Stomach (tissue), 4 donors: Measurements from ENCODE around the gene THSD4.

ENCODE experiments used
- EP300 ChIP-seq: sonication (generic); formaldehyde crosslinking; IDR thresholded peaks from one replicate; pipeline ENCODE4 v1.6.1; 2017; ENCODE audit warnings: antibody characterized with exemption
- POLR2A ChIP-seq, 4 donors: fragments of 450-650 bp; IDR thresholded peaks; one replicate each; pipeline ENCODE4 v1.6.1; 2016; ENCODE audit warnings: antibody characterized with exemption in 4 of 4, control low read depth in 2 of 4, mild to moderate bottlenecking in 1 of 4, moderate library complexity in 1 of 4
- POLR2AphosphoS5 ChIP-seq, 3 donors: sonication (generic); formaldehyde crosslinking; IDR thresholded peaks; one replicate each; pipeline ENCODE4 v1.6.1; 2016; ENCODE audit warnings: antibody characterized with exemption in 3 of 3
- TF ChIP-seq, protein P1 (sequence below), 7 experiments: fragments of 450-650 bp in 4 of 7; fragments of 200-600 bp in 3 of 7; sonication (generic) in 3 of 7; IDR thresholded peaks; one replicate each; pipeline ENCODE4 v1.5.1; 2016 to 2019; ENCODE audit warnings: antibody characterized with exemption in 7 of 7, control low read depth in 2 of 7, mild to moderate bottlenecking in 1 of 7

DNA sequence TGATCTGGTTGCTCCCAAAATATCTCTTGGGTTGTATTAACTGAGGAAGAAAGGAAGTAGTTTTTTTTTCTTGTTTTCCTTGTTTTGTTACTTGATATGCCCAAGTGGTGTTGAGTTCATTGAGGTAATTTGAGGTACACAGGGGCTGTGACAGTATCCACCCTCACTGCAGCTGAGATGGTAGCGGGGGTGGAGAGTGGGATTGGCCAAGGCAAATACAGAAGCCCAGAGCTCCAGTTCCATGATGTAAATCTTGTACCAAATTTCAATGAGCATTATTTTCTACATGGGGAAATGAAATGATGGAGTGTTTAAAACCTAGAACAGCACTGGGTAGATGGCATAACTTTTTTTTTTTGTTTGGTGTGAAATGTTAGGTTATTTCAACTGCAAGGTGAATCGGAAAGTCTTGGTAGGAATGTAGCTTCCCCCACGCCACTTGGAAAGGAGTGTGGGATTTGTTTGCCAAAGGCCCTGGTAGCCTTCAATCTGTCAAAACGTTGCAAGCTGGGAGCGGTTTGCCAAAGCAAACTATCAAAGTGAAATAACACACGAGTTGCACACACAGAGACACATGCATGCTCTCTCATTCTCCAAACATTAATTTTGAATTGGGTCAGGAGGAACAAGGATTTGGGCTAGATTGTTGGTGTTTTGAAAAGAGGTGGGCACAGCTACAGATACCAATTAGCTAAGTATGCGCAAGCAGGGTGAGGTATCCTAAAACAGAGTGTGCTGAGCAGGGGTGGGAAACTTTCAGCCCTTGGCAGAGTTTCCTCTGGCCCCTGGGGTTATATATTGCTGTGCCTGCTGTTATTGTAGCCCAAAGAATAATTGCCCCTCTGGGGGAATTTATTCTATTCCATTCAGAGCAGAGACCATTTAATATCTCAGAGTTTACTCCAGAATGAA, 34.6 kb downstream of the THSD4 start:
- TF ChIP-seq EP300, result no peak
- TF ChIP-seq, protein P1, sequence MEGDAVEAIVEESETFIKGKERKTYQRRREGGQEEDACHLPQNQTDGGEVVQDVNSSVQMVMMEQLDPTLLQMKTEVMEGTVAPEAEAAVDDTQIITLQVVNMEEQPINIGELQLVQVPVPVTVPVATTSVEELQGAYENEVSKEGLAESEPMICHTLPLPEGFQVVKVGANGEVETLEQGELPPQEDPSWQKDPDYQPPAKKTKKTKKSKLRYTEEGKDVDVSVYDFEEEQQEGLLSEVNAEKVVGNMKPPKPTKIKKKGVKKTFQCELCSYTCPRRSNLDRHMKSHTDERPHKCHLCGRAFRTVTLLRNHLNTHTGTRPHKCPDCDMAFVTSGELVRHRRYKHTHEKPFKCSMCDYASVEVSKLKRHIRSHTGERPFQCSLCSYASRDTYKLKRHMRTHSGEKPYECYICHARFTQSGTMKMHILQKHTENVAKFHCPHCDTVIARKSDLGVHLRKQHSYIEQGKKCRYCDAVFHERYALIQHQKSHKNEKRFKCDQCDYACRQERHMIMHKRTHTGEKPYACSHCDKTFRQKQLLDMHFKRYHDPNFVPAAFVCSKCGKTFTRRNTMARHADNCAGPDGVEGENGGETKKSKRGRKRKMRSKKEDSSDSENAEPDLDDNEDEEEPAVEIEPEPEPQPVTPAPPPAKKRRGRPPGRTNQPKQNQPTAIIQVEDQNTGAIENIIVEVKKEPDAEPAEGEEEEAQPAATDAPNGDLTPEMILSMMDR (IDR thresholded peaks at IDR 0.05), result no peak
- no peak for TF ChIP-seq POLR2A (IDR thresholded peaks at IDR 0.05)
- peak in 2 of 3 donors; percentile 43 to 47 for TF ChIP-seq POLR2AphosphoS5 (IDR thresholded peaks at IDR 0.05)
